MCF 10A (cell line): ENCODE data around the gene EGFL8. TPM values are rescaled to one million over a fixed set of nuclear protein-coding genes. Genes with fewer than 3 reads are reported as not detected.

ENCODE experiments used
- BruUV-seq: library from RNA; stranded (reverse); fragments of 400-500 nt; replicated peaks from 2 replicates; lab custom pipeline; 2021; lab: Mats Ljungman, UMichigan
- CTCF ChIA-PET: fragments of 300-600 bp; sonication (Branson Sonifier 250); formaldehyde crosslinking; extraction: SDS; loops from one replicate; lab custom pipeline; 2021; ENCODE audit warnings: antibody characterized with exemption, inconsistent platforms; lab: Yijun Ruan, JAX
- POLR2A ChIA-PET: fragments of 300-600, 350-650 bp; sonication (Branson Sonifier 250); formaldehyde crosslinking; extraction: SDS; loops from one replicate; lab custom pipeline; 2020; ENCODE audit warnings: antibody characterized with exemption, inconsistent platforms; lab: Yijun Ruan, JAX
- DNase-seq: peaks from one replicate; pipeline ENCODE4 v3.0.0-alpha.2; 2018; ENCODE audit not compliant: unreplicated experiment
- H3K27ac Mint-ChIP-seq: one replicate; pipeline ENCODE4 v1.8.0; 2022; ENCODE audit warnings: mild to moderate bottlenecking, low read depth, mixed read lengths; ENCODE audit not compliant: unreplicated experiment
- H3K27me3 Mint-ChIP-seq: one replicate; pipeline ENCODE4 v1.8.0; 2022; ENCODE audit warnings: mixed read lengths; ENCODE audit not compliant: insufficient read depth, unreplicated experiment
- H3K36me3 Mint-ChIP-seq: one replicate; pipeline ENCODE4 v1.8.0; 2022; ENCODE audit warnings: mild to moderate bottlenecking, moderate library complexity, mixed read lengths; ENCODE audit not compliant: insufficient read depth, unreplicated experiment
- H3K4me1 Mint-ChIP-seq: one replicate; pipeline ENCODE4 v1.8.0; 2022; ENCODE audit warnings: mixed read lengths; ENCODE audit not compliant: insufficient read depth, unreplicated experiment
- H3K4me3 Mint-ChIP-seq: one replicate; pipeline ENCODE4 v1.8.0; 2022; ENCODE audit warnings: mild to moderate bottlenecking, moderate library complexity, mixed read lengths; ENCODE audit not compliant: unreplicated experiment
- H3K9me3 Mint-ChIP-seq: one replicate; pipeline ENCODE4 v1.8.0; 2022; ENCODE audit warnings: mixed read lengths; ENCODE audit not compliant: unreplicated experiment
- CTCF ChIP-seq: fragments of 200-600 bp; IDR thresholded peaks from one replicate; pipeline ENCODE4 v1.8.0; 2022; ENCODE audit warnings: antibody characterized with exemption, mild to moderate bottlenecking; ENCODE audit not compliant: unreplicated experiment
- intact Hi-C: fragments of 100-400 bp; cut with micrococcal nuclease; formaldehyde crosslinking; loops from 2 replicates; pipeline ENCODE4 v1.14.1; 2022
- total RNA-seq: library from RNA; stranded (reverse); gene quantifications from 2 replicates; pipeline ENCODE4 v1.2.3, GENCODE V29; 2022

Gene EGFL8
- total RNA-seq, 1 experiment from 2014 or later, result 3.1 TPM

GRCh38 chr6:32178547-32179440 lies 14.4 kb downstream of the EGFL8 start:
- Mint-ChIP-seq H3K27ac (peak overlapping the region; percentile 91), H3K36me3 (peaks cover 50% of the 10 kb centered on the region), H3K4me3 (peak overlapping the region; percentile 79), H3K27me3 (no peaks in the 10 kb centered on the region), H3K9me3 (no peaks in the 10 kb centered on the region), H3K4me1 (peaks cover 47% of the 10 kb centered on the region)
- TF ChIP-seq CTCF, result no peak
- no TSS peak for BruUV-seq
- no peak for DNase-seq
- ChIA-PET POLR2A (interaction anchor here (0.6 to 5.0 kb wide), 15 partner anchors 8 to 793 kb away, joined by 3 to 112 read pairs (median 4); partner anchors contain the start of genes ATF6B, DXO, FKBPL and GPSM3), CTCF (interaction anchor here (1.1 to 2.0 kb wide), 3 partner anchors 17 to 1098 kb away, joined by 4 to 6 read pairs (median 4); partner anchors contain the start of gene B3GALT4)
- intact Hi-C loops, result loop anchor here (1.0 kb wide), 1 partner anchor 17 kb away; no protein-coding TSS in a partner anchor

DNA sequence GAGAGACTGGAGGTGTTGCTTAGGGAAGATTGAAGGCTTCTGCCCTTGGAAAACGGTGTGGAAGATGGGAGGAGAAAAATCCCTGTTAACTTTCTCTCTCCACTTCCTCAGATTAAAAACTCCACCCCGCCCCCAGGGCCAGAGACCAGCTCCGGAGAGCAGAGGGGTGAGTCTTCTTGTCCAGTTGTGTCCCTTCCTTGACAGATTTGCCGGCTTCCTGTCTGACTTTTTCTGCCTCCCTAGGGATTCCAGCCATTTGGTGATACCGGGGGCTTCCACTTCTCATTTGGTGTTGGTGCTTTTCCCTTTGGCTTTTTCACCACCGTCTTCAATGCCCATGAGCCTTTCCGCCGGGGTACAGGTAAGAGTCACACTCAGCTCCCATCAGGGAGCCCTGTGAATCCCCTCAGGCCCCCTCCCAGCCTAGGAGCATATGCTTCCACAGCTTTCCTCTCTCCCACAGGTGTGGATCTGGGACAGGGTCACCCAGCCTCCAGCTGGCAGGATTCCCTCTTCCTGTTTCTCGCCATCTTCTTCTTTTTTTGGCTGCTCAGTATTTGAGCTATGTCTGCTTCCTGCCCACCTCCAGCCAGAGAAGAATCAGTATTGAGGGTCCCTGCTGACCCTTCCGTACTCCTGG lies 15.5 kb downstream of the EGFL8 start:
- no peak for TF ChIP-seq CTCF
- peaks cover 41% of the 10 kb centered on the region for H3K4me1 Mint-ChIP-seq
- POLR2A ChIA-PET, result interaction anchor here (1.0 to 5.0 kb wide), 7 partner anchors 10 to 792 kb away, joined by 3 to 112 read pairs (median 6); partner anchors contain the start of genes ATF6B, DXO, FKBPL and GPSM3
- H3K27me3 Mint-ChIP-seq, result no peaks in the 10 kb centered on the region
- H3K9me3 Mint-ChIP-seq, result no peaks in the 10 kb centered on the region
- no peak overlapping the region for H3K27ac Mint-ChIP-seq
- CTCF ChIA-PET, result interaction anchor here (1.1 to 2.0 kb wide), 3 partner anchors 15 to 1097 kb away, joined by 4 to 6 read pairs (median 4); partner anchors contain the start of gene B3GALT4
- no peak for DNase-seq
- TSS peak; percentile 20 for BruUV-seq
- intact Hi-C loops, result no loop called here
- H3K36me3 Mint-ChIP-seq, result peaks cover 58% of the 10 kb centered on the region
- H3K4me3 Mint-ChIP-seq, result peak overlapping the region; percentile 79

GRCh38 chr6:32181148-32181702 lies 16.8 kb downstream of the EGFL8 start:
- DNase-seq, result no peak
- peaks cover 44% of the 10 kb centered on the region for H3K4me1 Mint-ChIP-seq
- CTCF ChIA-PET, result no interaction called here
- no peaks in the 10 kb centered on the region for H3K27me3 Mint-ChIP-seq
- POLR2A ChIA-PET, result interaction anchor here (0.7 to 1.1 kb wide), 2 partner anchors 14 to 17 kb away, joined by 3 read pairs; partner anchors contain the start of gene EGFL8
- H3K36me3 Mint-ChIP-seq, result peaks cover 72% of the 10 kb centered on the region
- no peak for TF ChIP-seq CTCF
- no peak overlapping the region for H3K27ac Mint-ChIP-seq
- no peak overlapping the region for H3K4me3 Mint-ChIP-seq
- intact Hi-C loops, result no loop called here
- no TSS peak for BruUV-seq
- no peaks in the 10 kb centered on the region for H3K9me3 Mint-ChIP-seq
